HepG2 (cell line): ENCODE measurements around the gene MAGEA10. TPM values are rescaled to one million over a fixed set of nuclear protein-coding genes. Genes with fewer than 3 reads are reported as not detected.

Experiments
- ATAC-seq: fragments of 200-7000 bp; cut with Tn5 transposase; 3 replicates; pipeline ENCODE4 v1.9.1; 2020; ENCODE audit warnings: mild to moderate bottlenecking, moderate library complexity
- BruUV-seq: library from RNA; stranded (reverse); fragments of 400-500 nt; replicated peaks from 2 replicates; lab custom pipeline; 2021; lab: Mats Ljungman, UMichigan
- CTCF ChIA-PET: fragments of 300-600 bp; formaldehyde crosslinking; extraction: SDS; loops from one replicate; lab custom pipeline; 2021; ENCODE audit warnings: low total read pairs, inconsistent platforms, low intra/inter-chr PET ratio; lab: Yijun Ruan, JAX
- POLR2A ChIA-PET: fragments of 350-600 bp; sonication (Branson Sonifier 250); formaldehyde crosslinking; loops from one replicate; lab custom pipeline; 2020; ENCODE audit warnings: antibody characterized with exemption, inconsistent platforms; lab: Yijun Ruan, JAX
- DNase-seq: peaks from one replicate; pipeline ENCODE4 v3.0.0-alpha.2; 2015; ENCODE audit warnings: low spot score
- FAIRE-seq: peaks from 3 replicates; lab custom pipeline; 2011; peaks lifted over from hg19 to GRCh38; lab: Jason Lieb, UNC
- H2AFZ ChIP-seq: one replicate; pipeline ENCODE4 v1.6.1; 2011; ENCODE audit warnings: low read length, inconsistent platforms
- H3K27ac ChIP-seq: fragments of 300-600 bp; 3 replicates; pipeline ENCODE4 v1.8.0; 2011; ENCODE audit warnings: mixed run types, mild to moderate bottlenecking, mixed read lengths, low read length, inconsistent platforms; ENCODE audit not compliant: insufficient read depth; ENCODE audit errors: extremely low read length
- H3K27me3 ChIP-seq, 2 experiments: fragments of 200-600 bp in 1 of 2; 2 replicates in 1 of 2; 3 replicates in 1 of 2; pipeline versions ENCODE4 v1.6.0 to v1.8.0; 2011; ENCODE audit warnings: low read length in 2 of 2, mild to moderate bottlenecking in 2 of 2, moderate library complexity in 2 of 2, inconsistent platforms in 1 of 2; ENCODE audit not compliant: insufficient read depth in 2 of 2, control insufficient read depth in 1 of 2
- H3K36me3 ChIP-seq, 2 experiments: fragments of 200-600 bp in 1 of 2; replicated peaks in 1 of 2; 2 replicates in 1 of 2; 3 replicates in 1 of 2; pipeline versions ENCODE4 v1.5.1 to v1.8.0; 2011; ENCODE audit warnings: low read length in 2 of 2, inconsistent platforms in 1 of 2; ENCODE audit not compliant: insufficient read depth in 2 of 2, control insufficient read depth in 1 of 2
- H3K4me1 ChIP-seq: 2 replicates; pipeline ENCODE4 v1.5.1; 2012; ENCODE audit warnings: low read length, inconsistent platforms; ENCODE audit not compliant: insufficient read depth
- H3K4me2 ChIP-seq: 2 replicates; pipeline ENCODE4 v1.6.0; 2011; ENCODE audit warnings: low read depth, low read length, inconsistent platforms
- H3K4me3 ChIP-seq, 3 experiments: fragments of 200-600 bp in 1 of 3; sonication (generic), shearing (Covaris generic) in 1 of 3; replicated peaks in 1 of 3; 2 replicates each; pipeline ENCODE4 v1.5.1; 2011 to 2016; ENCODE audit warnings: low read length in 3 of 3, inconsistent platforms in 2 of 3, low read depth in 2 of 3, mild to moderate bottlenecking in 2 of 3, control low read depth in 1 of 3, mixed read lengths in 1 of 3; ENCODE audit not compliant: insufficient read depth in 1 of 3
- H3K79me2 ChIP-seq: one replicate; pipeline ENCODE4 v1.6.1; 2011; ENCODE audit warnings: low read length, inconsistent platforms; ENCODE audit not compliant: insufficient read depth
- H3K9ac ChIP-seq: 2 replicates; pipeline ENCODE4 v1.6.0; 2011; ENCODE audit warnings: mild to moderate bottlenecking, low read depth, low read length, inconsistent platforms; ENCODE audit not compliant: insufficient read depth
- H3K9me3 ChIP-seq: 2 replicates; pipeline ENCODE4 v1.5.1; 2012; ENCODE audit warnings: mild to moderate bottlenecking, low read length
- H4K20me1 ChIP-seq: 2 replicates; pipeline ENCODE4 v1.6.0; 2011; ENCODE audit warnings: inconsistent platforms, mild to moderate bottlenecking, low read length, moderate library complexity; ENCODE audit not compliant: insufficient read depth
- ATF7-NPFF ChIP-seq: sonication (generic); formaldehyde crosslinking; IDR thresholded peaks from 2 replicates; pipeline ENCODE4 v1.8.1; 2023; ENCODE audit warnings: mild to moderate bottlenecking, low read depth, missing genetic modification reagents, moderate library complexity
- CEBPB ChIP-seq: IDR thresholded peaks from 2 replicates; pipeline ENCODE4 v1.6.1; 2011; ENCODE audit warnings: low read depth, low read length, improper control_type of control experiment, borderline replicate concordance
- DDIT3 ChIP-seq: sonication (generic); formaldehyde crosslinking; IDR thresholded peaks from 2 replicates; pipeline ENCODE4 v1.4.0; 2020; ENCODE audit warnings: mild to moderate bottlenecking, missing genetic modification reagents
- FLYWCH1 ChIP-seq: sonication (generic); formaldehyde crosslinking; IDR thresholded peaks from 2 replicates; pipeline ENCODE4 v1.8.1; 2023; ENCODE audit warnings: mild to moderate bottlenecking, missing genetic modification reagents
- KDM3A ChIP-seq: IDR thresholded peaks from 2 replicates; pipeline ENCODE4 v1.6.1; 2018; ENCODE audit warnings: low read depth, missing compliant biosample characterization
- PHF8 ChIP-seq: sonication (generic); formaldehyde crosslinking; IDR thresholded peaks from 2 replicates; pipeline ENCODE4 v1.5.0; 2020; ENCODE audit warnings: missing genetic modification reagents
- SIX4 ChIP-seq: sonication (generic); formaldehyde crosslinking; IDR thresholded peaks from 2 replicates; pipeline ENCODE4 v1.4.0; 2020; ENCODE audit warnings: missing genetic modification reagents
- THAP11 ChIP-seq: IDR thresholded peaks from 2 replicates; pipeline ENCODE4 v1.6.1; 2016; ENCODE audit warnings: missing biosample characterization, missing genetic modification reagents
- ZNF142 ChIP-seq: sonication (generic); formaldehyde crosslinking; IDR thresholded peaks from 2 replicates; pipeline ENCODE4 v1.4.0; 2020; ENCODE audit warnings: missing genetic modification reagents
- ZNF337 ChIP-seq: sonication (generic); formaldehyde crosslinking; IDR thresholded peaks from 2 replicates; pipeline ENCODE4 v1.5.1; 2020; ENCODE audit warnings: missing genetic modification reagents, low read depth, mild to moderate bottlenecking, borderline replicate concordance
- ZNF550 ChIP-seq: sonication (generic); formaldehyde crosslinking; IDR thresholded peaks from 2 replicates; pipeline ENCODE4 v1.4.0; 2020; ENCODE audit warnings: mild to moderate bottlenecking, missing genetic modification reagents, borderline replicate concordance
- WGBS: methylation state at CpG from one replicate; pipeline ENCODE4 v1.1.6; 2017; ENCODE audit warnings: low lambda C conversion rate; 5-methylcytosine and 5-hydroxymethylcytosine counted together
- in situ Hi-C: cut with HindIII; loops from 2 replicates; pipeline ENCODE4 v1.10.0; 2017; ENCODE audit warnings: low pct_unique_long_range_greater_than_20kb; ENCODE audit not compliant: extremely low pct_ligation_motif_present
- intact Hi-C: fragments of 100-400 bp; cut with micrococcal nuclease; formaldehyde crosslinking; loops from one replicate; pipeline ENCODE4 v1.10.0; 2022; ENCODE audit not compliant: unreplicated experiment
- polyA plus RNA-seq, 8 experiments: library from polyadenylated mRNA; depleted of rRNA in 3 of 8; stranded (reverse) in 7 of 8; unstranded in 1 of 8; fragments of >200 nt; fragmentation: Illumina TruSeq in 4 of 8; extraction: Trizol in 4 of 8; gene quantifications; 2 replicates each; pipeline versions ENCODE4 v1.2.1 to v1.2.3, GENCODE V29; 2011 to 2016; ENCODE audit warnings: low read depth in 4 of 8, missing spikeins in 1 of 8, mixed read lengths in 1 of 8; ENCODE audit not compliant: insufficient read depth in 1 of 8
- total RNA-seq, 5 experiments: library from RNA; depleted of rRNA; stranded (reverse); fragments of >200 nt; fragmentation: Illumina TruSeq; extraction: Trizol; gene quantifications; 2 replicates each; pipeline ENCODE4 v1.2.3, GENCODE V29; 2016; ENCODE audit warnings: low read depth in 1 of 5
- TF ChIP-seq, protein P1 (sequence below): IDR thresholded peaks from 2 replicates; pipeline ENCODE4 v1.6.1; 2016; ENCODE audit warnings: missing genetic modification reagents, missing compliant biosample characterization

The MAGEA10 gene
- total and polyA plus RNA-seq, 2 of the 13 experiments (the other 11 are each of a cell fraction or from before 2014, with no cell fraction given), result not detected

DNA sequence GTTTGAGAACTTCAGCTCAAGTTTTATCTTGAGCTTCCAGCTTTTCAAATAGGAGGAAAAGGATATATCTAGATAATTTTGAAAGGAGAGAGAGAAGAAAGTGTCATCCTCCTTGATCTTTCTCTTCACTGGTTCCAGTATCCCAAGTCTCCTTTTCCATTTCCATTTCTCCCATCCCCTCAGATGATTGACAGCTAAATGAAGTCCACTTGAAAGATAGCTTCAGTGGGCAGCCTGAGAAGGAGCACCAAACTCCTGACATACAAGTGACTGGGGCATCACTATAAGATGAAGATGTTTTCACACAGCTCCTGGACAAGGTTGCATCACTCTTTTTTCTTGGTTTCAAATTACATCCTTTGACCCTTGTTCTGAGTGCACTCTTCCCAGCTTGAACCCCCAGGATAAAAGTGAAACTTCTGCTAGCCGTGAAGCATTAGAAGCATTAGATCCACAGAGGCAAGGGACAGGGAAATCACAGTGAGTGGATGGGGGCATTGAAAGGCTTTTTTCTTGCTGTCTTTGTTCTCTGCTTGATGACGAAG is 17.5 kb upstream of the MAGEA10 start:
- no peak for TF ChIP-seq ZNF142 (CRISPR knock-in tag)
- TF ChIP-seq ATF7-NPFF, result no peak
- no peak for TF ChIP-seq ZNF550
- TF ChIP-seq DDIT3, result no peak
- TF ChIP-seq PHF8 (CRISPR knock-in tag), result no peak
- TF ChIP-seq, protein P1, sequence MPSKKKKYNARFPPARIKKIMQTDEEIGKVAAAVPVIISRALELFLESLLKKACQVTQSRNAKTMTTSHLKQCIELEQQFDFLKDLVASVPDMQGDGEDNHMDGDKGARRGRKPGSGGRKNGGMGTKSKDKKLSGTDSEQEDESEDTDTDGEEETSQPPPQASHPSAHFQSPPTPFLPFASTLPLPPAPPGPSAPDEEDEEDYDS (CRISPR knock-in tag), result no peak
- TF ChIP-seq SIX4 (CRISPR knock-in tag), result peak; percentile 47; the same call in 1 of the 2 replicates
- TF ChIP-seq CEBPB, result 0 out of 2 replicates have a peak, but pooled peaks have one; percentile 7
- TF ChIP-seq ZNF337 (CRISPR knock-in tag), result no peak
- no peak for TF ChIP-seq FLYWCH1
- TF ChIP-seq THAP11 (CRISPR knock-in tag), result no peak
- no peak for TF ChIP-seq KDM3A (CRISPR knock-in tag)
- TF ChIP-seq, all 625 proteins: peak for 2
- WGBS, result 0% methylated on average over 2 of the region's 2 CpGs
- H3K4me3 ChIP-seq, result no peak overlapping the region
- H3K9ac ChIP-seq, result no peak overlapping the region
- no peak overlapping the region for H3K4me2 ChIP-seq
- H2AFZ ChIP-seq, result no peak overlapping the region
- no TSS peak for BruUV-seq
- no peaks in the 10 kb centered on the region for H3K9me3 ChIP-seq
- peak; percentile 58 for FAIRE-seq
- no peak overlapping the region for H3K27ac ChIP-seq
- no peaks in the 10 kb centered on the region for H4K20me1 ChIP-seq
- intact Hi-C loops, result no loop called here
- ATAC-seq, result no peak
- in situ Hi-C loops, result no loop called here
- no peaks in the 10 kb centered on the region for H3K27me3 ChIP-seq
- no peaks in the 10 kb centered on the region for H3K36me3 ChIP-seq
- ChIA-PET CTCF (no interaction called here), POLR2A (no interaction called here)
- no peaks in the 10 kb centered on the region for H3K4me1 ChIP-seq
- DNase-seq, result no peak
- no peaks in the 10 kb centered on the region for H3K79me2 ChIP-seq
